Measurements from ENCODE around the gene ANGPTL3.

DNA sequence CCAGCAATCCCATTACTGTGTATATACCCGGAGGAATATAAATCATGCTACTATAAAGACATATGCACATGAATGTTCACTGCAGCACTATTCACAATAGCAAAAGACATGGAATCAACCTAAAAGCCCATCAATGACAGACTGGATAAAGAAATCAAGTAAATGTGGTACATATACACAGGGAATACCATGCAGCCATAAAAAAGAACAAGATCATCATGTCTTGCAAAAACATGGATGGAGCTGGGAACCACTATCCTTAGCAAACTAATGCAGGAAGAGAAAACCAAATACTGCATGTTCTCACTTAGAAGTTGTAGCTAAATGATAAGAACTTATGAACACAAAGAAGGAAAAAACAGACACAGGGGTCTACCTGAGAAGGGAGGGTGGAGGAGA lies 6.4 kb upstream of the ANGPTL3 start:
- TF ChIP-seq, protein P1, sequence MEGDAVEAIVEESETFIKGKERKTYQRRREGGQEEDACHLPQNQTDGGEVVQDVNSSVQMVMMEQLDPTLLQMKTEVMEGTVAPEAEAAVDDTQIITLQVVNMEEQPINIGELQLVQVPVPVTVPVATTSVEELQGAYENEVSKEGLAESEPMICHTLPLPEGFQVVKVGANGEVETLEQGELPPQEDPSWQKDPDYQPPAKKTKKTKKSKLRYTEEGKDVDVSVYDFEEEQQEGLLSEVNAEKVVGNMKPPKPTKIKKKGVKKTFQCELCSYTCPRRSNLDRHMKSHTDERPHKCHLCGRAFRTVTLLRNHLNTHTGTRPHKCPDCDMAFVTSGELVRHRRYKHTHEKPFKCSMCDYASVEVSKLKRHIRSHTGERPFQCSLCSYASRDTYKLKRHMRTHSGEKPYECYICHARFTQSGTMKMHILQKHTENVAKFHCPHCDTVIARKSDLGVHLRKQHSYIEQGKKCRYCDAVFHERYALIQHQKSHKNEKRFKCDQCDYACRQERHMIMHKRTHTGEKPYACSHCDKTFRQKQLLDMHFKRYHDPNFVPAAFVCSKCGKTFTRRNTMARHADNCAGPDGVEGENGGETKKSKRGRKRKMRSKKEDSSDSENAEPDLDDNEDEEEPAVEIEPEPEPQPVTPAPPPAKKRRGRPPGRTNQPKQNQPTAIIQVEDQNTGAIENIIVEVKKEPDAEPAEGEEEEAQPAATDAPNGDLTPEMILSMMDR (IDR thresholded peaks at IDR 0.05 in 4 of 5, conservative IDR thresholded peaks at IDR 0.05 in 1 of 5) = no peak
- no peak for TF ChIP-seq POLR2A (IDR thresholded peaks at IDR 0.05)

All from gastrocnemius medialis (tissue), 4 donors.